Measurements from ENCODE around the gene SELENOF.

DNA sequence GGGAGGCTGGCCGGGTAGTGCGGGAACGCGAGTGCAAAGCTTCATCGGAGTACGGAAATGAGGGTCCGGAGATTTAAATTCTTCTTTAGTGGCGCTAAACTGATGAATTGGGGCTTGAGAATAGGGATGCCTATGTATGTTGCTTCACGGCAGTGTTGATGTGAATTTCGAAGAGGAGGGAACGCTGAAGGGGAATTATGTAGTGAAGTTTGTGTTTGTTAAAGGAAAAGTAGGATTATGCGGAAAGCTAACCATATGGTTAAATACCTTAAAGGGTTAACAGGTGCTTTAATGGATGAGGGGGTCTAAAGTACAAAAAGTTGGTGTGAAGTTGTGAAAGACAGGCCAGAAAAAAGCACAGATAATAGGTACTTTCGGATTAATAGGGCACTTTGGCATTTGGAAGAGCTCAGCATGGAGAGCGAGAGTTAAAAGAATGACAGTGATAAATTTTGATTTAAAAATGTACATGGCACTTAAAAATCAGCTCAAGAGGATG is 1.9 kb upstream of the SELENOF start:
- TF ChIP-seq EZH2 (IDR thresholded peaks at IDR 0.05) (no peak), POLR2AphosphoS5 (IDR thresholded peaks at IDR 0.05; ENCODE audit: borderline replicate concordance, low read depth, low read length) (no peak), FOXP2 (optimal IDR thresholded peaks at IDR 0.05; ENCODE audit: control extremely low read depth, extremely low read length, insufficient read depth) (no peak)
